Activated T-helper 1 cell treated with Interleukin-2 at 50 U/mL for 16 hours (primary cell): ENCODE results near the gene CAB39.

Source experiments
- DNase-seq: peaks from one replicate; pipeline ENCODE4 v3.0.0-alpha.2; 2020; ENCODE audit warnings: low read depth

CAB39 gene

DNA sequence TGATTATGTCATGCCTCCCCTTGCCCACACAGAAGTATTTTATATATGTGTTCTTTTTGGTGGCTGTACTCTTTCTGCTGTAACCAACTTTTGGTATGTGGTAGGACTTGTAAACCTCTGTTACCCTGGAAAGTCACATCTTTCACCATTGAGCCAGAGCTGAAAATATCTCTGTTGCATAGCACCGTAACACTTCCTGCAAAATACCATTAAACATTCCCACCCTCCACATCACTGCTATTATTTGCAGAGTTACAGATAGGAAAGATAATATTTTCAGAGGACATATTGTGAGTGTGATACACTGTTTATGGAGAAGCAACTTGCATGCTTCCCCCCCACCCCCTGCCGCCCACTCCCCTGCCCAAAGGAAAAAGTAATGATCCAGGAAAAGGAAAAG is 44.8 kb downstream of the CAB39 start:
- DNase-seq = no peak

DNA sequence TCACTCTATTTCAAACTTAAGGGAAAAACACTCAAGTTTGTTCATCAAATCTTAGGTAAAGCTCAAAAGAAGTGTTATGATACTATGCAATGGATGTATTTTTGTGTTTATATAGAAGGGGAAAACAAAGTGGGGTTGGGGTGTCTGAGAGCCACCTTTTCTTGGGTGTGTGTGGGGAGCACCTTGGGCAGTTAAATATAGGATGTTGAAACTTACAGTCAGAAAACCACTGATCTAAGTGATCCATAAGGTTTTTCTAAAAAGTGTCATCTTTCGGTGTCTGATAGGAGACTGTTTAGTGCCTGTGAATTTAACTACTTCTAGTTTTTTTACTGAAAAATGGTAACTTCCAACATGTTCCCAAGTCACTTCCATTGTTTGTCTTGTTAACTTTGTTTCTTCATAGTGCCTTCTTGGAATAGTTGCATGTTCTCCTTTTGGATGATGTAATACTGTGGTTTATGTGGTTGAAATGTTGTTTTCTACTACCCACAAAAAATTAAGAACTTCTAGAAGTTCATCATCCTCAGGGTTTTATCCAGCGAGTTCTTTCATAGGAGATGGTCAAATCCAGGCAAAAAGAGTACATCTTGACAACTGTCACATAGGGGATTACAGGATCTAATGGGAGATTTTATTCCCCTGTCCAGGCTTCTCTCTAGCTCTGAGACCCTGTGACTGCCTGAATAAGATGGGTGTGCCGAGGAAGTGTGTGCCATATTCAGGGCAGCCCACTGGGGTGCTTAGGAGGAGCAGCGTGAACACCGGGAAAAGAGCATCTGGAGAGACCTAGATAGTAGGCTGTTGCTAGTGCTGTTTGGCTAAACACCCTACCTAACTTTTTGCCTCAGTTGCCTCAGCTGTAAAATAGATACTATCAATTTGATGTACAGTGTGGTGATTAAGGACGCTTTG is 46.2 kb downstream of the CAB39 start:
- no peak for DNase-seq

DNA sequence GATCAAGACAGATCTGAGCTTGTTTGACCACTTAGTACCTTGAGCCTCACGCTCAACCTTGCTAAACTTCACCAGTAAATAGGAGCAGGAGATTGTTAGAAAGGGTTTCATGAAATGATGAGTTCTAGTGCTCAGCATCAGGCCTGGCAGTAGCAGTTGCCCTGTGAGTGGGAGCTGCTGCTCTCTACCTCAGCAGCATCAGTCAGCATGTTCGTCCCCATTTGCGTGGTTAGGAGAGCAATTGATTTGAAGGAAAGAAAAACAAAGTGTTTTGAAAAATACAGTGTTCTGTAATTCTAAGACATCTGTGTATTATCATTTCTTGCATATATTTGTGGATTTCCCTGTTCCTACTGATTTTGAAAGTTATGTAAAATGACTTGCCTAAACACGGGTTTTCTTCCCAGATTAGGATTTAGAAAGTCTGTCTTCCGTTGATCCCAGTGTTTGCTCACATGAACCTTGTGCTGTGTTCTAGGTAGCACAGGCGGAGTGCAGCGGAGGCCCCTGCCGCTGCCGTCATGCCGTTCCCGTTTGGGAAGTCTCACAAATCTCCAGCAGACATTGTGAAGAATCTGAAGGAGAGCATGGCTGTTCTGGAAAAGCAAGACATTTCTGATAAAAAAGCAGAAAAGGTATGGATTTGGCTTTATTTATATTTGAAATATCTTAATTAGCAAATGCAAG is 47.0 kb downstream of the CAB39 start:
- no peak for DNase-seq

DNA sequence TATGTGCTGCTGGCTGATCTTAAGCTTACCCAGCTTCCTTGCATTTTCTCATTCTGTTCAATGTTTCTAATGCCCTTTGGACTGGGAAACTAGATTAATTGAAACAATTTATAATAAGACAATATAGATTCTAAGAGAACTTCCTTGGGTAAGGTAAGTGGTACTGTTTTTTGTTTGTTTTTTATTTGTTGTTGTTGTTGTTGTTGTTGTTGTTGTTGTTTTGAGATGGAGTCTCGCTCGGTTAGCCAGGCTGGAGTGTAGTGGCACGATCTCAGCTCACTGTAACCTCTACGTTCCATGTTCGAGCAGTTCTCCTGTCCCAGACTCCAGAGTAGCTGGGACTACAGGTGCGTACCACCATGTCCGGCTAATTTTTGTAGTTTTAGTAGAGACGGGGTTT is 49.1 kb downstream of the CAB39 start:
- DNase-seq = no peak

DNA sequence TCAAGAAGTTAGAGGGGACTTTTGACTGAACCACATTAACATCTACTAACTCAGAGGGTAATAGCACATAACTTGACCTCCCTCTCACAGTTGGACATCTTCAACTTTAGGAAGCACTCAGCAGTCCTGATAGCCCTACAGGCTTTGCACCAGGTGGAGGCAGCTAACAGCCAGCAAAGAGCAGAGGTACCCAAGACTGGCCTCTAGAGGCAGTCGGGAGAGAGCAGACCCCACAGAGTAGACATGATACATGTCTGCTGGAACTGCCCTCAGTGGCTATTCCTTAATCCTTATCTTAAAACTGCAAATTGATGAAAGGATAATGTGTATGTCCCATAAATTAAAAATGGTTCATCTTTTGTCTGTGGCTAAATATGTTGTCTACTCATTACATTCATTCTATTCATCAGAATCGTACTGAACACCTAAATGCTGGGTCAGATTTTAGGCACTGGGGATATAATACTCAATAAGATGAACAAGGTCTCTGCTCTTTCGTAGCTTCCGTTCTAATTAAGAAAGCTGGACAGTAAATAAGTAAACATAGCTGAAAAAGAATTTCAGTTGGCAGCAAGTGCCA is 49.8 kb downstream of the CAB39 start:
- DNase-seq = no peak

DNA sequence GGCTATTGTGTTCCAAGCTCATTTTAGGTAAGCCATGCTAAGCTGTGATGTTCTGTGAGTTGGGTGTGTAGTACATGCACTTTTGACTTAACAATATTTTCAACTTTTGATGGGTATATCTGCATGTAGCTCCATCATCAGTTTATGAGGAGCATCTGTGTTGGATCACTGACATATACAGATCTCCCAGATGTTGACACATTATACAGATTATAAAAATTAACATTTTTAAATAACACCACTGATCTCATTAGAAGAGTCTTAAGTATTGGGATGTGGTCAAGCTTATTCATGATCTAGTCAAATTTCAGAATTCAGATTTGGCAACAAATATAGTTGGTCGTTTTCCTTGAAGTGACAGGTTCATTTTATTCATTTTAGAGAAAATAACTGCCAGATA is 51.7 kb downstream of the CAB39 start:
- DNase-seq = no peak

DNA sequence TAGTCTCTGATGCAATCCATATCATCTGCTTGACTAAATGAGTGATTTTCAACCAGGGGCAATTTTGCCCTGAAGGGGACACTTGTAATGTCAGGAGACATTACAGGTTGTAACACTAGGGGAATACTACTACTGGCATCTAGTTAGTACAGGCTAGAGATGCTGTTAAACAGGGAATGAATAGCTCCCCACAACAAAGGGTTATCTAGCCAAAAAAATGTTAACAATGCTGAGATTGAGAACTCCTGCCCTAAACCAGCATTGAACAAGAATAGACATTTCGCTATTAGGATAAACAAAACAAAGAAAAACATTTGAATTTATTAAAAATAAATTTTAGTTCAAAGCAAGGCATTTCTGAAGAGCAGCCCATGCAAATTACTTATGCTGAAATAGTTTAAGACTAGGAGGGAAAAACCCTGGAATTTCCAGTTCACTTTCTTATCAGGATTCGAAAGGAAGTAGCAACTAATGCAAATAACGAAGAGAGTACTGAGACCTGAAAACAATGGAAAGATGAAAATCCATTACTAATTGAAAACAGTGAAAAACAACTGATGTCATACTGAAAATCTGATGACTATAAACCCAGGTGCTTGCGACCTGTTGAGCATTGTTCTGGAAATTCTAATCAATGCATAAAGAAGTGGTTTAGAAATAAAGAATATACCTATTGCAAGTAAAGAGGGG is 53.1 kb downstream of the CAB39 start:
- no peak for DNase-seq

DNA sequence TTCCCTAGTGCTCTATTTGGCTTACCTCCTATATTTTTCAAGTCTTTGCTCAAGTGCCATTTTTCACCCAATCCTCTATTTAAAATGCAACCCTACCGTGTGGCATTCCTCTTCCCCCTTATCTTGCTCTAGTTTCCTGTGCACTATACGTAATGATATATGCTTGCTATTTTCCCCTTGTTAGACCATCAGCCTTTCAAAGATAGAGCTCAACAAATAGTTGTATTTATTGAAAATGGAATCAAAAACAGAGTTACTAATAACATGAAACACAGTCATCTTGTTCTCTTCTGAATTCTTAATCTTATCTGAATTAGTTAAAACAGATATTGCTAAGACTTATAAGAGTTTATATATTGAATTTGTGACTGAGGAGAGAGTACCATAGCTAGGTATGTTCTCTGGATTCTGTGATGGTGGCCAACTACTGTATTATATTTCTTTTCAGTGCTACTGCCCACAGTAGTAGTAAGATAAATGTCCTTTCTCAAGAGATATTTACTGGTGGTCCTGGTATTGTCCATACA is 55.3 kb downstream of the CAB39 start:
- no peak for DNase-seq

DNA sequence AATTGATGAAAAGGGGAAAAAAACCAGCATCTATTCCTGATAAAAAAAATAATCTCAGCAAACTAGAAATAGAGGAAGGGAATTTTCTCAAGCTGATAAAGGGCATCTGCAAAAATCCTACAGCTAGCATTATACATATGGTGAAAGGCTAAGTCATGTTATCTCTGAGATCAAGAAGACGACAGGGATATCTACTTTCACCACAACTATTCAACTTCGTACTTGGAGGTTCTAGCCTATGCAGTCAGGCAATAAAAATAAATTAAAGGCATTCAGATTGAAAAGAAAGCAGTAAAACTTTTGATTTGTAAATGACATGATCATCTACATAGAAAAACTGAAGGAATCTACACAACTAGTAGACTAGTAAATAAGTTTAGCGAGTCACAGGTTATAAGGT is 58.2 kb downstream of the CAB39 start:
- no peak for DNase-seq

DNA sequence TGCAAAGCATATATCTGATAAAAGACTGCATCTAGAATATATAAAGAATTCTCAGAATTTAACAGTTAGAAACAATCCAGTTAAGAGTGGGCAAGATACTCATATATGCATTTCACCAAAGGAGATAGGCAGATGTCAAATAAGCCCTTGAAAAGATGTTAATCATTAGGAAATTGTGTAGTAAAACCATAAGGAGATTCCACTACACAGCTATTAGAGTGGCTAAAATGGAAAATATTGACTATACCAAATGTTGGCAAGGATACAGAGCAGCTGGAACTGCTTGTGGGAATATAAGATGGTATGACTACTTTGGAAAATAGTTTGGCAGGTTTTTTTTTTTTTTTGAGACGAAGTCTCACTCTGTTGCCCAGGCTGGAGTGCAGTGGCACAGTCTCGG is 59.5 kb downstream of the CAB39 start:
- DNase-seq = no peak

DNA sequence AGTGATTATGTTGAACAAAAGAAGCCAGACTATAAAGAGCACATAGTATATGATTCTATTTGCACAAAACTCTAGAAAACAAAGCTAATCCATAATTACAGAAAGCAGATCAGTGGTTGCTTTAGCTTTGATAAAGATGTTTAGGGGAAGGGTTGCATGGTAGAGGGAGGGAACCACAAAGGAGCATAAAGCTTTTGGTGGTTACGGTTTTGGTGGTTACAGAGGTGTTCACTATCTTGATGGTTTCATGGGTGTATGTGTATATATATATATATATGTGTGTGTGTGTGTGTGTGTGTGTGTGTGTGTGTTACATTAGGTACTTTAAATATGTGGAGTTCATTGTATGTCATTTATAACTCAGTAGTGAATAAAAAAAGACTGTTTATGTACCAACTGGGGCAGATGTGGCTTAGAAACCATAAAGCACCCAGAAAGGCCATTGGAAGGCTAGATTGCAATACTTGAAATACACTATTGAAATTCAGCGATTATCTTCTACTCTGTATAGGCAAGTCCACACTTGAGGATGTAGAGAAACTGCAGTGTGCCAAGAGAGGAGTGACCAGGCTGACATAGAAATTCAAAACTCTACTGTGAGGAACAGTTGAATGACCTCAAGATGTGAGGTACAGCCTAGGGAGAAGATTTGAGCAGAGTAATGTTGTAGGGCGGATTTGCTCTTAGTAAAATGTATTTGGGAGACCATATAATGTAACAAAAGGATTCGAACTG is 60.6 kb downstream of the CAB39 start:
- DNase-seq = no peak

DNA sequence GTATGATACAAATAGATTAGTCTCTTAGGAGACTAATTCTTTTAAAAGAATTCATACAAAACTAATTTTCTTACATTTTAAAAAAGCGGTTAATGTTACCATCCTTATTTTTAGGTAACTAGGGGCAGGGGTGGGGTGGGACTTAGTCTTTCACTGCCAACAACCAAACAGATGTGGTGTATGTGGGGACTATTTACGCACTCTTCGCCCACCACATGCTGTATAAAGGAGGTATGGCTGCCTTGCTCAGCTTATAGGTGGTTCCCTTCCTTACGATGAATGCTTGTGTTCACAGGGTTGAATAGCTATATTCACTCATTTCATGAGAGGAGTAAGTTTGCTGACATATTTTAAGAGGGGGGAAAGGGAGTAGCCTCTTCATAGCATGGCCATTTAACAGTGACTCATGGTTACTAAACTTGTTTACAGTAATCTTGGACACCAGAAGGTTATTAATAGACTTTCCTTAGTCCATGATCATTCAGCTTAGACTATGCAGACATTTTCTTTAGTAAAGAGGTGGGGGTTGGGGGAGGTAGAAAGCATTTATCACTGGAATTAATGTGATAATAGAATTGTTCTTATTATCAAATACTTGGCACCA is 61.8 kb downstream of the CAB39 start:
- no peak for DNase-seq

DNA sequence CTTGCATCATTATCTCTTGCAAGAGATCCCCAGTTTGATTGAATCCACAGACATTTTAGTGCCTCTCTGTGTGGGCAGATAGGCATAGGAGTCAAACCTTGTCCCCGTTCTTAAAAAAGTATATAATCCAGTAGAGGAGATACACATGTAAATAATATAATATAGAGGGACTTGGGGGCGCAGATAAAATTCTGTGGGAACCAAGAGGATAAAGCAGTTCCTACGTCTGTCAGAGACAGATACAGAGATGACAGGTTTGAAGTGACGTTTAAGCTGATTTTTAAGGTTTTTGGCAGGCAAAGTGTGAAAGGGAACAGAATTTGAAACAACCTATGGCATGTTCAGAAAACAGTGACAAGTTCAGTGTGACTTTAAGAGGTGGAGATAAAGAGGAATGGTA is 63.1 kb downstream of the CAB39 start:
- no peak for DNase-seq

DNA sequence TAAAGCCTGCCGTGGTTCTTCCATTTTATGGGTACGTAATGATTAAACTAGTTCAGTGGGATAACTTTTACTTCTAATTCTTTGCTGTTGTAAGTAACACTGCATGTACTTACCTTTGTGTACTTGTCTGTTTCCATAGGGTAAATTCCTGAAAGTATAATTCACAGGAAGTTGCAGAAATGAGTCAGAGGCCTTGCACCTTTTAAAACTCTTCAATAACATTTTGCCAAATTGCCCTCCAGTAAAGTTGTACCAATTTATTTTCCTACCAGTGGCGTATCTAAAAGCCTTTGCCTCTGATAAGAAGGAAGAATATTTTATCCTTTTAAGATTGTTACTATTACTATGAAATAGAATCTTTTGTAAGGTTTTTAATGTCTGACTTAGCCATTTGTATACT is 65.1 kb downstream of the CAB39 start:
- no peak for DNase-seq

DNA sequence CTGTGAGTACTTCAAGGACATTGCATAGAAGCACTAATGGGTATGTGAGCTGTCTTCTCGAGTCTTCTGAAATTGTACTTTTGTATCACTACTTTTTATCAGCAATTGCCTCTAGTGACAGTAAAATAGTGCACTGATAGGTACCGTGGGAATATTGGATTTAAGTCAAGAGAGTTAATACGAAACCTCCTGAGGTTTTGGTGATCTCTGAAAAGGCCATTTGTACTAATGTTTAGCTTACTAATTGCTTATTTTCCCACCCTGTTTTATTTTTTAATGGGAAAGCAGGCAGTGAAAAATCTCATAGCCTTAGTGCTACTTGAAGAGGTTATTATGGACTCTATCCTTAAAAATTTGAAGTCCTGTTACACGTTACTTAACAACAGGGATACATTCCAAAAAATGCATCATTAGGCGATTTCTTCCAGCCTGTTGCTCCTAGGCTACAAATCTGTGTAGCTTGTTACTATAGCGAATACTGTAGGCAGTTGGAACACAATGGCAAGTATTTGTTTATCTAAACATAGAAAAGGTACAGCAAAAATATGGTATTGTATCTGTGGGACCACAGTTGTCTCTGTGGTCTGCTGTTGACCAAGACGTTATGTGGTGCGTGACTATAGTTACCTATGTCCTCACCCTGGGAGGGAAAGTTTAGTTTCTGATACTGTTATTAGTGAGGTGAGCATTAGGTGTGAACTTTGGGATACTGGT is 65.9 kb downstream of the CAB39 start:
- DNase-seq = no peak

DNA sequence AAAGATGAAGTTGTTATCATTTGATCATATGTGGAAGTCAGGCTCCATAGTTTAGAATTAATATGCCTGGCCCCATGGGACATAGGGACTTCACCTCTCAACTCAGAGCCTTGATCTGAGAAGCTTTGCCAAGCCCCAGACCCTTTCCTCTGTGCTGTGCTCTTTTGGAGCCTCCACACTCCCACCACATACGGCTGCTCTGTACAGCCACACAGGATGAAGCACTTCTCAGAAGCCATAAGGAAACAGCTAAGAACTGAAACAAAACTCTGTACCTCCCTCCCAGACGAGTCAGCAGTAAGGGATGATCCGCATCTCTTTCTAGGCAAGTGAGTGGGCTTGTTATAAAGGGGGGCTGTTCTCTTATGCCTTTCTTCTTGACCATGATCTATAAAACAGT is 66.5 kb downstream of the CAB39 start:
- DNase-seq = no peak

DNA sequence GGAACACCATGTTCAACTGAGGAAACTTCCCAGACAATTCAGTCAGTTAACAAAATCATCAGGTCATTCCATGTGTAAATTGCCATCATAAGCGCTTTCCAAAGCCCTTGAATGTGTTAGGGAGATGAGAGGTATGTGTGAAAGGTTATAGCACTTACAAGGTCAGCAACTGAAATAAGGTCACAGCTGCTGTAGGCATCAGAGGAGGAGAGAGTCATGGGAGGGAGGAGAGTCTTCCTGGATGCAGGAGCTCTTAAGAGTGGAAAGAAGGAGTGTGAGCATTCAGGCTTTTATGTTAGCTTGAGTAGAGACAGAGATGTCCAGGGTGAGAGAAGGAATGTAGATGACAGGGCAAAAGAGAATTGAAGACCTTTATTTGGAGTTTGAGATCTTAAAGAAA is 67.0 kb downstream of the CAB39 start:
- no peak for DNase-seq

DNA sequence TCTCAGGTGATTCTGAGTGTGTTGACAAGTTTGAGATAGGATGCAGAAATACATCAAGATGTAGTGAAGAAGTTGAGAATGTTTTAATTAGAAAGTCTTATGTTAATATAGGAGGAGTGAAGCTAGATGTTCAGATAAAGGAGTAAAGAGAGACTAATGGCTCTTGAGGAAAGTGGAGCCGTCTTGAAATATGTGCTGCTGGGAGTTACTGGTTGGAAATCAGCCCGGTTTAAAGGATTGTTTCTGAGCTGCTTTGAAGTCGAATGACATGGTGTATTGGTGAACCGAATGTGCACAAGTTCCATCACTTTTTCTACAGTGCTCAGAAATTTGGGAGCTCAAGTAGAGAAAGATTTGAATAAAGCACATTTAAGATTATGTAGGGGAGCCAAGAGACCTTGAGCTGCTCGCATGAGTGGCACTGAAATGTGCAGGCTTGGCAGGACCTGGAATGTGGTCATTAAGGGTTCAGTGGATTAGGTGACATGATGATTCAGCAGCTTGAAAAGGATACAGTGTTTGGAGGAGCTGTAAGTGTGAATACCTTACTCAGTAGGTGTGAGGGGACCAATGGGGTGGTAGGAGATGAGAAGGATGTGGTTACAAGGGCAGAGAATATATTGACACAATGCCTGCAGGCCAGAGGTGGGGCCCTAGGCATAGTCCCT is 68.6 kb downstream of the CAB39 start:
- peak; percentile 26 for DNase-seq

DNA sequence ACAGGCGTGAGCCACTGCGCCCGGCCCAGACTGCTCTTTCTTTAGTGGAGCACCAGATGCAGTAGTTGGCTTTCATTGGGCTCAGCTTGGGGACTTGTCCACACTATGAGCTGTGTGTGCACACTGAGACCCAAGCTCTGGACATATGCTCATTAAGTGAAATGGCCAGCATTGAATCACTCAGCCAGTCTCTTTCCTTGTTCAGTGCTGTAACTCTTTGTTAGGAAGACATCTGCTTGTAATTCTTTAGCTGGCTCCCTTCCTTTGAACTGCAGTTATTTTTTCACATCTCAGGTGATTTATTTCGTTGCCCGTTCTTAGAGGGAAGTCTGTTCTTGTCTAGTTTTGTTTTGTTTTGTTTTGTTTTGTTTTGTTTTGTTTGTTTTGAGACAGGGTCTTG is 70.5 kb downstream of the CAB39 start:
- DNase-seq = no peak

DNA sequence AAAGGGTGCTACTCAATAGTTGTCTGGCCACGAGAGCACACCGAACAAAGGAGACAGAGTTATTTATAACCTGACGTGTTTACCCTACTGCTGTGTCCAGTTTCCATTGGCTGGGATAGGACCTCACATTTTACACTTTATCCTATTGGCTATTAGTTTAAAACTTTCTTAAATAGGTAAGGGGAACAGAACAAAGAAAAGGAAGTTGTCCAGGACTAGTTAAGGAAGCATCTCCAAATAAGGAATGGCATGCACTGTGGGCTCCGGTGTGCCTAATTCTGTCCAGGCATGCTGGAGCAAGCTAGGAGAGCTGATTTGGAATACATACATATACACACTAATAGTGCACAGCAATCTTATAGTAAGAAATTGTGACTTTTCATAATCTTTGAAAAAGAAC is 72.2 kb downstream of the CAB39 start:
- no peak for DNase-seq
